Lung (tissue), 12 donors: ENCODE measurements around the gene PLA2R1. TPM values are rescaled to one million over a fixed set of nuclear protein-coding genes. Genes with fewer than 3 reads are reported as not detected.

ENCODE experiments used
- ATAC-seq: fragments of 200-7000 bp; cut with Tn5 transposase; one replicate; pipeline ENCODE4 v1.9.1; 2020; ENCODE audit warnings: moderate number of reproducible peaks; ENCODE audit not compliant: insufficient read depth, low FRiP score
- DNase-seq, 3 donors: peaks; one replicate each; pipeline ENCODE4 v3.0.0-alpha.2; 2013 to 2017
- H3K27ac ChIP-seq, 2 donors: one replicate each; pipeline ENCODE4 v1.5.1; 2013; ENCODE audit warnings: mild to moderate bottlenecking in 2 of 2, moderate library complexity in 2 of 2, control low read depth in 1 of 2, inconsistent platforms in 1 of 2, low read depth in 1 of 2, low read length in 1 of 2
- H3K27me3 ChIP-seq, 3 donors: one replicate each; pipeline ENCODE4 v1.5.1; 2013; ENCODE audit warnings: low read length in 2 of 3; ENCODE audit not compliant: control insufficient read depth in 3 of 3, insufficient read depth in 3 of 3
- H3K36me3 ChIP-seq, 4 donors: one replicate each; pipeline ENCODE4 v1.5.1; 2013; ENCODE audit warnings: low read length in 4 of 4, mild to moderate bottlenecking in 1 of 4, moderate library complexity in 1 of 4; ENCODE audit not compliant: control insufficient read depth in 4 of 4, insufficient read depth in 4 of 4
- H3K4me1 ChIP-seq, 5 donors: one replicate each; pipeline ENCODE4 v1.5.1; 2013; ENCODE audit warnings: low read length in 5 of 5, mild to moderate bottlenecking in 2 of 5, moderate library complexity in 1 of 5; ENCODE audit not compliant: control insufficient read depth in 5 of 5, insufficient read depth in 5 of 5
- H3K4me3 ChIP-seq: one replicate; pipeline ENCODE4 v1.5.1; 2013; ENCODE audit warnings: mild to moderate bottlenecking, control low read depth, moderate library complexity
- H3K9ac ChIP-seq, 2 donors: one replicate each; pipeline ENCODE4 v1.5.1; 2013; ENCODE audit warnings: low read length in 2 of 2, control low read depth in 1 of 2; ENCODE audit not compliant: insufficient read depth in 1 of 2
- H3K9me3 ChIP-seq, 4 donors: one replicate each; pipeline ENCODE4 v1.5.1; 2013; ENCODE audit warnings: low read length in 3 of 4, mild to moderate bottlenecking in 1 of 4, moderate library complexity in 1 of 4; ENCODE audit not compliant: control insufficient read depth in 4 of 4, insufficient read depth in 3 of 4
- CTCF ChIP-seq: IDR thresholded peaks from 2 replicates; pipeline ENCODE4 v1.5.1; 2012; ENCODE audit warnings: mild to moderate bottlenecking; ENCODE audit errors: control extremely low read depth, extremely low read depth
- WGBS, 2 donors: extraction: QIAGEN DNeasy Blood & Tissue Kit; methylation state at CpG; one replicate each; pipeline ENCODE4 v1.1.7; 2013; 5-methylcytosine and 5-hydroxymethylcytosine counted together
- polyA plus RNA-seq, 2 donors: library from polyadenylated mRNA; stranded (reverse); fragments of 200-250 nt; gene quantifications; one replicate each; pipeline ENCODE4 v1.2.1, GENCODE V29; 2013
- total RNA-seq, 2 donors: library from RNA; depleted of rRNA in 1 of 2; stranded (reverse); fragments of >200 nt in 1 of 2; gene quantifications; one replicate each; pipeline ENCODE4 v1.2.1, GENCODE V29; 2014 to 2021
- donor health status: control.
- donor health status: control.
- donor health status: Bipolar disorder and iron deficiency.
- donor health status: healthy.
- donor health status: DM: yes; HTN: yes; CAD: no.

The PLA2R1 gene
- total and polyA plus RNA-seq, 4 donors = 0.79 to 13.5 (median 2.3) TPM

DNA sequence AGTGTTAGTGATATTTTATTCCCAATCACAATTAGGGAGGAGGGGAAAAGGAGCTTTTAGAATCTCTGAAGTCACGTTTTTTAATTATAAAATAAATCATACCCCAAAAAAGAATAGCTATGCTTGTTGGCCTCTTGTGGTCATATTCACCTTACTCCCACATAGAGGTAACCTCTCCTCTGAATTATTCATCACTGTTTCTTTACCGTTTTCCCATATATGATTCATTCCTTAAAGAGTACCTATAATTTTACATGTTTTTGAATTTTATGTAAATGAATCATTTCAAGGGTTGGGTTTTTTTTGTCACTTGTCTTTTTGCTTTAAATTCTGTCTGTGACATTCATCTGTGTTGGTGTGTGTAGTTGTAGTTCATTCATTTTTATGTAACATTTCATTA is 153.8 kb downstream of the PLA2R1 start:
- 82 to 87% methylated on average over 2 of the region's 2 CpGs for WGBS, 2 donors
- Histone ChIP-seq H3K9ac (no peak overlapping the region), H3K4me1 (peaks cover 0 to 12% (median 0%) of the 10 kb centered on the region in 5 donors), H3K9me3 (peaks cover 0 to 2% (median 0%) of the 10 kb centered on the region in 4 donors), H3K27me3 (peaks cover 0 to 1% (median 0%) of the 10 kb centered on the region in 3 donors), H3K4me3 (no peak overlapping the region), H3K36me3 (no peaks in the 10 kb centered on the region), H3K27ac (no peak overlapping the region)
- ATAC-seq (no peak), DNase-seq (no peak)
- TF ChIP-seq CTCF = no peak

DNA sequence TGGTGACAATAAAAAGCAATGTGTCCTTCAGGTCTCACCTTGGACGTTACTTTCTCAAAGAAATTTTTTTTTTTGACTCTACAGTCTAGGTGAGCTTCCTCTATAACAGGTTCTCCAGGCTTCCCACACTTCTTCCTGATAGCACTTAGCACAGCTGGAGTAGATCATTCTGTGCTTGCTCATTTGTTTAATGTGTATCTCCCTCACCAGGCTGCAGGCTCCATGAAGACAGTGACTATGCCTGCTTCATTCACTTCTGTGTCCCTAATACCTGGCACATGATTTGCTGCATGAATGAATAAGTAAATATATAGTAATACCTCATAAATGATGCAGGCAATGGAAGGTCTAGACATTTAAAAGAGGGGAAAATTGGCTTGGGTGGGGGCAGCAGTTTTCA is 154.5 kb downstream of the PLA2R1 start:
- Histone ChIP-seq H3K27ac (no peak overlapping the region), H3K9me3 (no peaks in the 10 kb centered on the region), H3K27me3 (no peaks in the 10 kb centered on the region), H3K9ac (no peak overlapping the region), H3K36me3 (no peaks in the 10 kb centered on the region), H3K4me1 (peaks cover 0 to 14% (median 0%) of the 10 kb centered on the region in 5 donors), H3K4me3 (no peak overlapping the region)
- 50 to 76% methylated on average over 1 of the region's 1 CpG for WGBS, 2 donors
- no peak for TF ChIP-seq CTCF
- ATAC-seq (no peak), DNase-seq (no peak)

- H3K4me3 ChIP-seq = no peak overlapping the region
- DNase-seq = no peak
- H3K9me3 ChIP-seq = no peaks in the 10 kb centered on the region
- 79 to 88% methylated on average over 7 of the region's 7 CpGs for WGBS, 2 donors
- ATAC-seq = no peak
- peaks cover 0 to 14% (median 0%) of the 10 kb centered on the region in 5 donors for H3K4me1 ChIP-seq
- no peaks in the 10 kb centered on the region for H3K36me3 ChIP-seq
- H3K9ac ChIP-seq = no peak overlapping the region
- no peak for TF ChIP-seq CTCF
- no peaks in the 10 kb centered on the region for H3K27me3 ChIP-seq
- H3K27ac ChIP-seq = no peak overlapping the region
Observed at GRCh38 chr2:159905926-159906714, 156.3 kb downstream of the PLA2R1 start.
